ENCODE measurements around the gene SYK.

Gene SYK

GRCh38 chr9:90941661-90942060 lies 140.0 kb downstream of the SYK start:
- Histone ChIP-seq H2BK12ac (ENCODE audit: low read length in 2 of 2) (no peak overlapping the region), H3K23ac (ENCODE audit: low read length in 2 of 2) (no peak overlapping the region), H4K8ac (ENCODE audit: low read length) (no peak overlapping the region), H3K18ac (ENCODE audit: low read depth in 1 of 2, low read length in 2 of 2) (no peak overlapping the region), H3K4me2 (ENCODE audit: low read length, poor library complexity, severe bottlenecking) (no peak overlapping the region), H3K14ac (ENCODE audit: low read length in 2 of 2) (no peak overlapping the region), H2AFZ (ENCODE audit: low read depth, low read length) (no peak overlapping the region), H3K27ac (ENCODE audit: low read length, poor library complexity, severe bottlenecking) (no peak overlapping the region), H4K91ac (ENCODE audit: low read length) (no peak overlapping the region), H2BK5ac (ENCODE audit: low read depth, low read length, poor library complexity, severe bottlenecking) (no peak overlapping the region), H2BK15ac (ENCODE audit: low read depth, poor library complexity, severe bottlenecking) (no peak overlapping the region), H3K4me3 (ENCODE audit: insufficient read depth in 1 of 2, low read depth in 1 of 2, low read length in 2 of 2) (no peak overlapping the region), H3K27me3 (ENCODE audit: control insufficient read depth in 1 of 2, insufficient read depth in 1 of 2, low read length in 2 of 2) (peaks cover 0 to 14% of the 10 kb centered on the region in 2 experiments), H3K9ac (ENCODE audit: low read length) (no peak overlapping the region), H3K9me3 (ENCODE audit: control insufficient read depth, low read length) (peaks cover 21% of the 10 kb centered on the region), H3K79me1 (replicated peaks; ENCODE audit: low read length, poor library complexity, severe bottlenecking) (no peaks in the 10 kb centered on the region), H3K4ac (ENCODE audit: low read depth in 1 of 2, low read length in 2 of 2) (no peak overlapping the region), H2BK120ac (ENCODE audit: low read depth, low read length) (no peak overlapping the region), H2AK5ac (ENCODE audit: low read length, severe bottlenecking) (no peak overlapping the region), H3K36me3 (ENCODE audit: control insufficient read depth in 1 of 2, insufficient read depth in 2 of 2, low read depth in 1 of 2, low read length in 2 of 2) (no peaks in the 10 kb centered on the region), H3K4me1 (ENCODE audit: control insufficient read depth, insufficient read depth, low read depth, low read length) (peaks cover 11% of the 10 kb centered on the region)
- WGBS, result 95% methylated on average over 4 of the region's 5 CpGs
- no peak for DNase-seq

- Histone ChIP-seq H2AK5ac (ENCODE audit: low read length, severe bottlenecking) (peak overlapping the region; percentile 2), H4K8ac (ENCODE audit: low read length) (no peak overlapping the region), H3K4me2 (ENCODE audit: low read length, poor library complexity, severe bottlenecking) (no peak overlapping the region), H3K4me3 (ENCODE audit: insufficient read depth in 1 of 2, low read depth in 1 of 2, low read length in 2 of 2) (no peak overlapping the region), H4K91ac (ENCODE audit: low read length) (no peak overlapping the region), H2BK15ac (ENCODE audit: low read depth, poor library complexity, severe bottlenecking) (no peak overlapping the region), H3K14ac (ENCODE audit: low read length in 2 of 2) (no peak overlapping the region), H3K9ac (ENCODE audit: low read length) (no peak overlapping the region), H3K27me3 (ENCODE audit: control insufficient read depth in 1 of 2, insufficient read depth in 1 of 2, low read length in 2 of 2) (peaks cover 0 to 14% of the 10 kb centered on the region in 2 experiments), H2BK5ac (ENCODE audit: low read depth, low read length, poor library complexity, severe bottlenecking) (no peak overlapping the region), H3K18ac (ENCODE audit: low read depth in 1 of 2, low read length in 2 of 2) (peak overlapping the region in 1 of 2 experiments; percentile 2), H3K4me1 (ENCODE audit: control insufficient read depth, insufficient read depth, low read depth, low read length) (peaks cover 9% of the 10 kb centered on the region), H2BK12ac (ENCODE audit: low read length in 2 of 2) (no peak overlapping the region), H3K23ac (ENCODE audit: low read length in 2 of 2) (no peak overlapping the region), H2BK120ac (ENCODE audit: low read depth, low read length) (no peak overlapping the region), H3K27ac (ENCODE audit: low read length, poor library complexity, severe bottlenecking) (peak overlapping the region; percentile 10), H3K4ac (ENCODE audit: low read depth in 1 of 2, low read length in 2 of 2) (no peak overlapping the region), H3K79me1 (replicated peaks; ENCODE audit: low read length, poor library complexity, severe bottlenecking) (no peaks in the 10 kb centered on the region), H2AFZ (ENCODE audit: low read depth, low read length) (no peak overlapping the region), H3K36me3 (ENCODE audit: control insufficient read depth in 1 of 2, insufficient read depth in 2 of 2, low read depth in 1 of 2, low read length in 2 of 2) (no peaks in the 10 kb centered on the region), H3K9me3 (ENCODE audit: control insufficient read depth, low read length) (peaks cover 21% of the 10 kb centered on the region)
- DNase-seq, result no peak
- 77% methylated on average over 7 of the region's 7 CpGs for WGBS
Measured at GRCh38 chr9:90942555-90942954, 140.9 kb downstream of the SYK start.

GRCh38 chr9:90943341-90943740 lies 141.7 kb downstream of the SYK start:
- no peak overlapping the region for H2BK5ac ChIP-seq (ENCODE audit: low read depth, low read length, poor library complexity, severe bottlenecking)
- no peak overlapping the region for H3K9ac ChIP-seq (ENCODE audit: low read length)
- H2BK120ac ChIP-seq (ENCODE audit: low read depth, low read length), result no peak overlapping the region
- no peaks in the 10 kb centered on the region for H3K79me1 ChIP-seq (replicated peaks; ENCODE audit: low read length, poor library complexity, severe bottlenecking)
- H2BK15ac ChIP-seq (ENCODE audit: low read depth, poor library complexity, severe bottlenecking), result no peak overlapping the region
- H3K4me2 ChIP-seq (ENCODE audit: low read length, poor library complexity, severe bottlenecking), result no peak overlapping the region
- H2BK12ac ChIP-seq (ENCODE audit: low read length in 2 of 2), result no peak overlapping the region
- no peak overlapping the region for H3K27ac ChIP-seq (ENCODE audit: low read length, poor library complexity, severe bottlenecking)
- H3K4me1 ChIP-seq (ENCODE audit: control insufficient read depth, insufficient read depth, low read depth, low read length), result peaks cover 9% of the 10 kb centered on the region
- no peak overlapping the region for H3K4me3 ChIP-seq (ENCODE audit: insufficient read depth in 1 of 2, low read depth in 1 of 2, low read length in 2 of 2)
- 71% methylated on average over 6 of the region's 7 CpGs for WGBS
- no peak overlapping the region for H3K18ac ChIP-seq (ENCODE audit: low read depth in 1 of 2, low read length in 2 of 2)
- H3K36me3 ChIP-seq (ENCODE audit: control insufficient read depth in 1 of 2, insufficient read depth in 2 of 2, low read depth in 1 of 2, low read length in 2 of 2), result no peaks in the 10 kb centered on the region
- H3K27me3 ChIP-seq (ENCODE audit: control insufficient read depth in 1 of 2, insufficient read depth in 1 of 2, low read length in 2 of 2), result peaks cover 0 to 14% of the 10 kb centered on the region in 2 experiments
- H3K23ac ChIP-seq (ENCODE audit: low read length in 2 of 2), result no peak overlapping the region
- H4K8ac ChIP-seq (ENCODE audit: low read length), result no peak overlapping the region
- DNase-seq, result peak; percentile 45
- peaks cover 21% of the 10 kb centered on the region for H3K9me3 ChIP-seq (ENCODE audit: control insufficient read depth, low read length)
- no peak overlapping the region for H2AK5ac ChIP-seq (ENCODE audit: low read length, severe bottlenecking)
- no peak overlapping the region for H2AFZ ChIP-seq (ENCODE audit: low read depth, low read length)
- H3K4ac ChIP-seq (ENCODE audit: low read depth in 1 of 2, low read length in 2 of 2), result no peak overlapping the region
- no peak overlapping the region for H3K14ac ChIP-seq (ENCODE audit: low read length in 2 of 2)
- H4K91ac ChIP-seq (ENCODE audit: low read length), result no peak overlapping the region

DNA sequence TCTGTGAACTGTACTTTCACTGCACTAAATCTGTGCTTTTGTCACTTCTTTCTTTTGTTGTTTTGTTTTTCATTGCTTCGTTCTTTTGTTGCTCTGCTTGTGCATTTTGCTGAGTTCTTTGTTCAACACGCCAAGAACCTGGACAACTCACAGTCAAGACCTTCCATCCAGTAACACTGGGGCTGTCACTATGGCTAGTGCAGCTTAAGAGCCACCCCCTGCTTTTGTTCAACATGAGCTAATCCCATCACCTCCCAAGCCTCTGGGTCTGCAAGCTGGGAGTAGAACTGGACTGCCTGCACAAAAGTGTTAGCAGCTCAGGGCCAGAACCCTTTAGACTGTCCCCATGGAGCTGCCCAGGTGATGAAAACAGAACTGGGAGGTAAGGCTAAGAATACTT lies 143.7 kb downstream of the SYK start:
- 97% methylated on average over 2 of the region's 2 CpGs for WGBS
- peaks cover 9% of the 10 kb centered on the region for H3K4me1 ChIP-seq (ENCODE audit: control insufficient read depth, insufficient read depth, low read depth, low read length)
- no peaks in the 10 kb centered on the region for H3K36me3 ChIP-seq (ENCODE audit: control insufficient read depth in 1 of 2, insufficient read depth in 2 of 2, low read depth in 1 of 2, low read length in 2 of 2)
- no peak overlapping the region for H2AK5ac ChIP-seq (ENCODE audit: low read length, severe bottlenecking)
- no peak overlapping the region for H3K23ac ChIP-seq (ENCODE audit: low read length in 2 of 2)
- H3K27me3 ChIP-seq (ENCODE audit: control insufficient read depth in 1 of 2, insufficient read depth in 1 of 2, low read length in 2 of 2), result peaks cover 0 to 14% of the 10 kb centered on the region in 2 experiments
- H4K8ac ChIP-seq (ENCODE audit: low read length), result no peak overlapping the region
- H3K79me1 ChIP-seq (replicated peaks; ENCODE audit: low read length, poor library complexity, severe bottlenecking), result no peaks in the 10 kb centered on the region
- H3K18ac ChIP-seq (ENCODE audit: low read depth in 1 of 2, low read length in 2 of 2), result no peak overlapping the region
- DNase-seq, result no peak
- H3K4me3 ChIP-seq (ENCODE audit: insufficient read depth in 1 of 2, low read depth in 1 of 2, low read length in 2 of 2), result no peak overlapping the region
- no peak overlapping the region for H2BK120ac ChIP-seq (ENCODE audit: low read depth, low read length)
- H3K9ac ChIP-seq (ENCODE audit: low read length), result no peak overlapping the region
- no peak overlapping the region for H2BK12ac ChIP-seq (ENCODE audit: low read length in 2 of 2)
- no peak overlapping the region for H3K4ac ChIP-seq (ENCODE audit: low read depth in 1 of 2, low read length in 2 of 2)
- H4K91ac ChIP-seq (ENCODE audit: low read length), result no peak overlapping the region
- H2BK15ac ChIP-seq (ENCODE audit: low read depth, poor library complexity, severe bottlenecking), result no peak overlapping the region
- peaks cover 17% of the 10 kb centered on the region for H3K9me3 ChIP-seq (ENCODE audit: control insufficient read depth, low read length)
- H2BK5ac ChIP-seq (ENCODE audit: low read depth, low read length, poor library complexity, severe bottlenecking), result no peak overlapping the region
- H3K4me2 ChIP-seq (ENCODE audit: low read length, poor library complexity, severe bottlenecking), result no peak overlapping the region
- no peak overlapping the region for H3K27ac ChIP-seq (ENCODE audit: low read length, poor library complexity, severe bottlenecking)
- H3K14ac ChIP-seq (ENCODE audit: low read length in 2 of 2), result no peak overlapping the region
- H2AFZ ChIP-seq (ENCODE audit: low read depth, low read length), result no peak overlapping the region

All from mesenchymal stem cell (in vitro differentiated cells and primary cell).